Stimulated activated naive CD4-positive, alpha-beta T cell (primary cell): Measurements from ENCODE around the gene ADAMTS5.

Experiments
- DNase-seq, 6 experiments: peaks; one replicate each; lab custom pipeline; 2025; lab: John Stamatoyannopoulos, UW

Gene ADAMTS5

GRCh38 chr21:26948194-26948593 lies 18.7 kb downstream of the ADAMTS5 start:
- DNase-seq = no peak

GRCh38 chr21:26946744-26947446 lies 20.0 kb downstream of the ADAMTS5 start:
- no peak for DNase-seq

GRCh38 chr21:26945916-26946675 lies 20.8 kb downstream of the ADAMTS5 start:
- DNase-seq = no peak

- DNase-seq = no peak
Measured at GRCh38 chr21:26943921-26944320, 23.0 kb downstream of the ADAMTS5 start.

- DNase-seq = no peak
Measured at GRCh38 chr21:26941421-26941820, 25.5 kb downstream of the ADAMTS5 start.

GRCh38 chr21:26939601-26940111 lies 27.2 kb downstream of the ADAMTS5 start:
- DNase-seq = no peak

GRCh38 chr21:26936641-26937040 lies 30.2 kb downstream of the ADAMTS5 start:
- no peak for DNase-seq

- DNase-seq = no peak
Measured at GRCh38 chr21:26935977-26936376, 30.9 kb downstream of the ADAMTS5 start.

- DNase-seq = no peak
Measured at GRCh38 chr21:26934383-26934782, 32.5 kb downstream of the ADAMTS5 start.

- no peak for DNase-seq
Measured at GRCh38 chr21:26933448-26933847, 33.4 kb downstream of the ADAMTS5 start.

GRCh38 chr21:26925636-26926035 lies 41.3 kb downstream of the ADAMTS5 start:
- DNase-seq = no peak

- no peak for DNase-seq
Measured at GRCh38 chr21:26925122-26925521, 41.8 kb downstream of the ADAMTS5 start.

- no peak for DNase-seq
Measured at GRCh38 chr21:26923986-26924385, 42.9 kb downstream of the ADAMTS5 start.

- DNase-seq = no peak
Measured at GRCh38 chr21:26920055-26920454, 46.8 kb downstream of the ADAMTS5 start.

GRCh38 chr21:26918323-26919079 lies 48.4 kb downstream of the ADAMTS5 start:
- DNase-seq = no peak

GRCh38 chr21:26916799-26917198 lies 50.1 kb downstream of the ADAMTS5 start:
- DNase-seq = no peak

GRCh38 chr21:26914557-26914956 lies 52.3 kb downstream of the ADAMTS5 start:
- DNase-seq = no peak

GRCh38 chr21:26912466-26912865 lies 54.4 kb downstream of the ADAMTS5 start:
- no peak for DNase-seq

- DNase-seq = no peak
Measured at GRCh38 chr21:26909972-26910371, 56.9 kb downstream of the ADAMTS5 start.

GRCh38 chr21:26900980-26901379 lies 65.9 kb downstream of the ADAMTS5 start:
- DNase-seq = no peak

- DNase-seq = no peak
Measured at GRCh38 chr21:26892151-26892550, 74.7 kb downstream of the ADAMTS5 start.

- DNase-seq = no peak
Measured at GRCh38 chr21:26888931-26889330, 78.0 kb downstream of the ADAMTS5 start.

GRCh38 chr21:26888256-26888655 lies 78.6 kb downstream of the ADAMTS5 start:
- DNase-seq = no peak
